Nephron progenitor cell (in vitro differentiated cells): Measurements from ENCODE around the gene PATJ.

Source experiments
- DNase-seq: peaks from one replicate; pipeline ENCODE4 v3.0.0; 2021
- H3K27ac Mint-ChIP-seq: 2 replicates; pipeline ENCODE4 v1.8.0; 2021; ENCODE audit warnings: mild to moderate bottlenecking, moderate library complexity, mixed read lengths
- H3K27me3 Mint-ChIP-seq: 2 replicates; pipeline ENCODE4 v1.8.0; 2021; ENCODE audit warnings: mild to moderate bottlenecking, low read depth, mixed read lengths; ENCODE audit not compliant: poor library complexity
- H3K36me3 Mint-ChIP-seq: 2 replicates; pipeline ENCODE4 v1.8.0; 2021; ENCODE audit warnings: low read depth, mixed read lengths
- H3K4me1 Mint-ChIP-seq: 2 replicates; pipeline ENCODE4 v1.8.0; 2021; ENCODE audit warnings: mixed read lengths
- H3K4me3 Mint-ChIP-seq: 2 replicates; pipeline ENCODE4 v1.8.0; 2021; ENCODE audit warnings: mild to moderate bottlenecking, moderate library complexity, mixed read lengths
- H3K9me3 Mint-ChIP-seq: 2 replicates; pipeline ENCODE4 v1.8.0; 2021; ENCODE audit warnings: mild to moderate bottlenecking, moderate library complexity, mixed read lengths
- TF ChIP-seq, protein P1 (sequence below): fragments of 200-600 bp; sonication (generic); IDR thresholded peaks from 2 replicates; pipeline ENCODE4 v1.5.0; 2021; ENCODE audit warnings: antibody characterized with exemption

PATJ gene

DNA sequence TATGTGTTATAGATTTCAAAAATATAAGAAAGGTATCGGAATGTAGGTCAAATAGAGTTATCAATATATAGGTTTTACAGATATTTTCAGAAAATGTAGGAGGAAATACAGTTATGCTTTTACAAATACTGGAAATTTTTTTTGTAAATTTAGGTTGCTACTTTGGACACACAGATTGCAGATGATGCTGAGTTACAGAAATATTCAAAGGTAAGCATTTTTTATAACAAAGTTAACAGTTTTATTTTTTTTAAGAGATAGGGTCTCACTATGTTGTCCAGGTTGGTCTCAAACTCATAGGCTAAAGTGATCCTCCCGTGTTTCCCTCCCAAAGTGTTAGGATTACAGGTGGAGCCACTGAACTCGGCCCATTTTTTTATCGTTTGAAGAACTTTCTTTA lies 66.0 kb downstream of the PATJ start:
- TF ChIP-seq, protein P1, sequence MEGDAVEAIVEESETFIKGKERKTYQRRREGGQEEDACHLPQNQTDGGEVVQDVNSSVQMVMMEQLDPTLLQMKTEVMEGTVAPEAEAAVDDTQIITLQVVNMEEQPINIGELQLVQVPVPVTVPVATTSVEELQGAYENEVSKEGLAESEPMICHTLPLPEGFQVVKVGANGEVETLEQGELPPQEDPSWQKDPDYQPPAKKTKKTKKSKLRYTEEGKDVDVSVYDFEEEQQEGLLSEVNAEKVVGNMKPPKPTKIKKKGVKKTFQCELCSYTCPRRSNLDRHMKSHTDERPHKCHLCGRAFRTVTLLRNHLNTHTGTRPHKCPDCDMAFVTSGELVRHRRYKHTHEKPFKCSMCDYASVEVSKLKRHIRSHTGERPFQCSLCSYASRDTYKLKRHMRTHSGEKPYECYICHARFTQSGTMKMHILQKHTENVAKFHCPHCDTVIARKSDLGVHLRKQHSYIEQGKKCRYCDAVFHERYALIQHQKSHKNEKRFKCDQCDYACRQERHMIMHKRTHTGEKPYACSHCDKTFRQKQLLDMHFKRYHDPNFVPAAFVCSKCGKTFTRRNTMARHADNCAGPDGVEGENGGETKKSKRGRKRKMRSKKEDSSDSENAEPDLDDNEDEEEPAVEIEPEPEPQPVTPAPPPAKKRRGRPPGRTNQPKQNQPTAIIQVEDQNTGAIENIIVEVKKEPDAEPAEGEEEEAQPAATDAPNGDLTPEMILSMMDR = no peak
- Mint-ChIP-seq H3K27me3 (no peaks in the 10 kb centered on the region), H3K4me3 (no peak overlapping the region), H3K27ac (no peak overlapping the region), H3K36me3 (peaks cover 14% of the 10 kb centered on the region), H3K9me3 (no peaks in the 10 kb centered on the region), H3K4me1 (no peaks in the 10 kb centered on the region)
- DNase-seq = no peak

DNA sequence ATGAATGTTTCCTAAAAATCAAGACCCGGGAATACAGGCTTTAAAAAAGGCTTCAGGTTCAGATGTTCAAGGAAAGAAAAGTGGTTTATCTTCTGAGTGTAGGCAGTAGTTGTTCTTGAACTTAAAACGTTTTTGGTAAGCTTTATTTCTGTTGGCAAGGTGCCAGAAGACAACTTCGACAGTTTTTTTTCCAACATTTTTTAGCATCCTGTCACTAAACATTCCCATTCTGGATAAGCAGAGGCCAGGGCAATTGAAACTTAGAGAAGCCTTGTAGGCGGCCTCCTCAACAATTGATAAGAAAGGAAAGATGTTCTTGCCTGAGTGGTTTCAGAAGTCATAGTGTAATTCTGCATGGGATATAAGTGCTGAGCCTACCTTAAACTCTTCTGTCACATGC lies 66.7 kb downstream of the PATJ start:
- Mint-ChIP-seq H3K4me1 (no peaks in the 10 kb centered on the region), H3K27me3 (no peaks in the 10 kb centered on the region), H3K4me3 (no peak overlapping the region), H3K36me3 (peaks cover 14% of the 10 kb centered on the region), H3K9me3 (no peaks in the 10 kb centered on the region), H3K27ac (no peak overlapping the region)
- TF ChIP-seq, protein P1 = no peak
- DNase-seq = no peak

DNA sequence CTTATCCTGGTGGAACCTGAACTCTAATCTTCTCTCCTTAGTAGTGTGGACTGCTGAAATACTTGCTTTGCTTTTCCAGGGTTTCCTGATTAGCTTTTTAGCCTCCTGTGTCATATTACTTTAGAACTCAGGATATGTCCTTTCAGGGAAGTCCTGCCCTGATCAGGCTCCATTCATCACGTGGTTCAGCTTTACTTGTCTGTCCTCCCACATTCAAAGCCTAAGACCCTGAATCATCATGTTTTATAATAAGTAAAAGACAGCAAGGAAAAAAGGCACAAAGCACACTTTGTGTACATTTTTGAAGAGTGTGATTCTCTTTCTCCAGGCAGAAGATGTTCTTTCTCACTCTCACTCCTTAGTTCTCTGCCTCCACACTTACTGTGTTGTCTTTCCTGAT lies 70.6 kb downstream of the PATJ start:
- no peak for DNase-seq
- TF ChIP-seq, protein P1 = no peak
- H3K27ac Mint-ChIP-seq = peak overlapping the region; percentile 25
- H3K36me3 Mint-ChIP-seq = peaks cover 5% of the 10 kb centered on the region
- H3K27me3 Mint-ChIP-seq = no peaks in the 10 kb centered on the region
- H3K9me3 Mint-ChIP-seq = no peaks in the 10 kb centered on the region
- H3K4me3 Mint-ChIP-seq = no peak overlapping the region
- H3K4me1 Mint-ChIP-seq = no peaks in the 10 kb centered on the region

DNA sequence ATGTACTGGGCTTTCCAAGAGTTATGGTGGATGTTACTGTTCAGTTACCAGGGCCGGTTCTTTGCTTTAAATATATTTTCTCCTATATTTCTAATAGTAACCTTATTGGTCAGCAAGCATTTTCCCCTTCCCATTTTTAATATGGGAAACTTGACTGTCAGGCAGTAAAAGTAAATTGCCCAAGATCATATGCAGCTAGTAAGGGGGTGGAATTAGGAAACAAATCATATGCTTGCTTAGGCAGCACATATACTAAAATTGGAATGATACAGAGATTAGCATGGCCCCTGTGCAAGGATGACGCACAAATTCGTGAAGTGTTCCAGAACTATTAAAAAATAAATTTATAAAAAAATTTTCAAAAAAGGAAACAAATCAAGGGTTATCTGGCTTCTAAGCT lies 73.9 kb downstream of the PATJ start:
- TF ChIP-seq, protein P1 = no peak
- H3K9me3 Mint-ChIP-seq = no peaks in the 10 kb centered on the region
- H3K36me3 Mint-ChIP-seq = peaks cover 11% of the 10 kb centered on the region
- no peak for DNase-seq
- no peak overlapping the region for H3K4me3 Mint-ChIP-seq
- no peaks in the 10 kb centered on the region for H3K27me3 Mint-ChIP-seq
- no peak overlapping the region for H3K27ac Mint-ChIP-seq
- no peaks in the 10 kb centered on the region for H3K4me1 Mint-ChIP-seq

DNA sequence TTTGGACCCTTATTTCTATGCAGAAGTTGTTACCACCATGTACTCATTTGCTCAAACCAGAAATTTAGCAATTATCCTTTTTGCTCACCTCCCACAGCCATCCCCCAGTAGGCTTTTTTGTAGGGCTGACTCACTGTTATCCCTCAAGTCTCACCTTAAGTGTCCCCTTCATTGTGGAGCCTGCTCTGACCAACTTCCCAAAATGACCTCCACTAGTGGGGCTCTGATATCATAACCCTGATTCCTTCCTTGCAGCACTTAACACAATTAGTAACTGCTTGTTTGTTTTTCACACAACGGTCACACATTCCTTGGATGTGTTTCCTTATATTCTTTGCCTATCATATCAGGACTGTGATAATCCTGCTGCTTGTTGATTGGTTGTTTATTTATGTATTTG lies 76.7 kb downstream of the PATJ start:
- H3K4me3 Mint-ChIP-seq = no peak overlapping the region
- no peaks in the 10 kb centered on the region for H3K27me3 Mint-ChIP-seq
- peaks cover 31% of the 10 kb centered on the region for H3K36me3 Mint-ChIP-seq
- no peaks in the 10 kb centered on the region for H3K9me3 Mint-ChIP-seq
- no peak for DNase-seq
- H3K4me1 Mint-ChIP-seq = no peaks in the 10 kb centered on the region
- no peak overlapping the region for H3K27ac Mint-ChIP-seq
- TF ChIP-seq, protein P1 = no peak

DNA sequence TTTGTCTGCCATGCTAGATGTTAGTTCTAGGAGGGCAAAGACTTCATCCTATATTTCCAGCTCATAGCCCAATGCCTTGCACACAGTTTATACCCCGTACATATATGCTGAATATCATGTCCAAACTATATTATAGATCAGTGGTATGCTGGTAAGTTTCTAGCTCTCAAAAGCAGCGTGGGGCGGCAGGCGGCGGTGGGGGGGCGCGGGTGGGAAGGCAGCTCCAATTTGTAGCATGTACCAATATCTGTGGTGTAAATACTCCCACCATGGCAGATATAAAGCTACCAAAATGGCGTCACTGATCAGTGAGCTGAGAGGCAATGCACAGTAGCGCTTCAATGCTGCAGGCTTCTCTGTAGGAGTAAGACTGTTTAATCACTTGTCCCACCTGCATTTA lies 77.1 kb downstream of the PATJ start:
- Mint-ChIP-seq H3K27me3 (no peaks in the 10 kb centered on the region), H3K36me3 (peaks cover 31% of the 10 kb centered on the region), H3K9me3 (no peaks in the 10 kb centered on the region), H3K27ac (no peak overlapping the region), H3K4me3 (no peak overlapping the region), H3K4me1 (no peaks in the 10 kb centered on the region)
- DNase-seq = no peak
- TF ChIP-seq, protein P1 = no peak
